GM10248 (cell line): Measurements from ENCODE around the gene NKD2.

ENCODE experiments used
- CTCF ChIA-PET: fragments of 300-600 bp; sonication (Branson Sonifier 250); formaldehyde crosslinking; extraction: SDS; loops from one replicate; lab custom pipeline; 2021; ENCODE audit warnings: antibody characterized with exemption; lab: Yijun Ruan, JAX
- POLR2A ChIA-PET: fragments of 350-650 bp; sonication (Branson Sonifier 250); formaldehyde crosslinking; extraction: SDS; loops from one replicate; lab custom pipeline; 2020; ENCODE audit warnings: antibody characterized with exemption; lab: Yijun Ruan, JAX
- DNase-seq: peaks from one replicate; pipeline ENCODE4 v3.0.0; 2012; ENCODE audit errors: extremely low spot score
- CTCF ChIP-seq: IDR thresholded peaks from 2 replicates; pipeline ENCODE4 v1.5.1; 2012; ENCODE audit warnings: mild to moderate bottlenecking, low read depth; ENCODE audit errors: extremely low read depth, missing control alignments, control extremely low read depth

Gene NKD2

GRCh38 chr5:1066676-1067075 is 58.1 kb downstream of the NKD2 start:
- no peak for TF ChIP-seq CTCF
- DNase-seq = no peak
- POLR2A ChIA-PET = interaction anchor here (0.6 kb wide), 1 partner anchor 158 kb away, joined by 3 read pairs; no protein-coding TSS in a partner anchor
- CTCF ChIA-PET = no interaction called here

GRCh38 chr5:1067141-1068121 is 58.8 kb downstream of the NKD2 start:
- DNase-seq = no peak
- POLR2A ChIA-PET = interaction anchor here (0.6 kb wide), 1 partner anchor 159 kb away, joined by 3 read pairs; no protein-coding TSS in a partner anchor
- TF ChIP-seq CTCF = no peak
- CTCF ChIA-PET = no interaction called here

- ChIA-PET CTCF (no interaction called here), POLR2A (no interaction called here)
- no peak for TF ChIP-seq CTCF
- DNase-seq = no peak
Measured at GRCh38 chr5:1068204-1068894, 59.7 kb downstream of the NKD2 start.

GRCh38 chr5:1068895-1069719 is 60.5 kb downstream of the NKD2 start:
- no peak for DNase-seq
- TF ChIP-seq CTCF = no peak
- POLR2A ChIA-PET = no interaction called here
- CTCF ChIA-PET = no interaction called here

- POLR2A ChIA-PET = no interaction called here
- TF ChIP-seq CTCF = no peak
- CTCF ChIA-PET = no interaction called here
- DNase-seq = no peak
Measured at GRCh38 chr5:1069720-1070088, 61.1 kb downstream of the NKD2 start.
